MG63 (cell line): ENCODE results near the gene CCL26. TPM values are rescaled to one million over a fixed set of nuclear protein-coding genes. Genes with fewer than 3 reads are reported as not detected.
A peak's percentile ranks its signal among the peaks of the same experiment; 100 is the strongest.
"Not testable (repeated sequence)": the region's sequence is repeated elsewhere in the genome, so short reads cannot be mapped to it uniquely, and the experiment has no call there.

Experiments
- DNase-seq: peaks from one replicate; pipeline ENCODE4 v3.0.0-alpha.2; 2020
- H3K27me3 ChIP-seq: fragments of 250-450 bp; sonication (Bioruptor Pico); 2 replicates; pipeline ENCODE4 v1.5.1; 2020; ENCODE audit warnings: mild to moderate bottlenecking, moderate library complexity
- H3K36me3 ChIP-seq: fragments of 250-450 bp; sonication (Bioruptor Pico); 2 replicates; pipeline ENCODE4 v1.5.1; 2020; ENCODE audit warnings: mild to moderate bottlenecking, moderate library complexity
- H3K4me3 ChIP-seq: fragments of 250-450 bp; sonication (Bioruptor Pico); 2 replicates; pipeline ENCODE4 v1.5.1; 2020; ENCODE audit warnings: mild to moderate bottlenecking, moderate library complexity
- H3K9me3 ChIP-seq: fragments of 250-450 bp; sonication (Bioruptor Pico); 2 replicates; pipeline ENCODE4 v1.5.1; 2020; ENCODE audit warnings: mild to moderate bottlenecking, moderate library complexity
- total RNA-seq: library from RNA; depleted of rRNA; stranded (reverse); fragments of >200 nt; shearing (Covaris generic); gene quantifications from 2 replicates; pipeline ENCODE4 v1.2.3, GENCODE V29; 2014; ENCODE audit warnings: low replicate concordance

The CCL26 gene
- total RNA-seq, 1 experiment from 2014 or later, result 22.3 TPM

DNA sequence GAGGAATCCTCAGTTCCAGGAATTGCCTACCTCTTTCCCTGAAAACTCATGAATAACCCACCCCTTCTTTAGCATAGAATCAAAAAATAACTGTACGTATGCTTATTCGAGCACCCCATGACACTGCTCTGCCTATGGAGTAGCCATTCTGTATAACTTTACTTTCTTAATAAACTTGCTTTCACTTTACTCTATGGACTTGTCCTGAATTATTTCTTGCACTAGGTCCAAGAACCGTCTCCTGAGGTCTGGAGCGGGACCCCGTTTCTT lies 30.5 kb upstream of the CCL26 start:
- Histone ChIP-seq H3K4me3 (no peak overlapping the region), H3K36me3 (no peaks in the 10 kb centered on the region), H3K27me3 (no peaks in the 10 kb centered on the region), H3K9me3 (no peaks in the 10 kb centered on the region)
- no peak for DNase-seq

- DNase-seq, result no peak
- H3K36me3 ChIP-seq, result no peaks in the 10 kb centered on the region
- H3K4me3 ChIP-seq, result no peak overlapping the region
- H3K27me3 ChIP-seq, result no peaks in the 10 kb centered on the region
- no peaks in the 10 kb centered on the region for H3K9me3 ChIP-seq
Observed at GRCh38 chr7:75798770-75799169, 26.8 kb upstream of the CCL26 start.

DNA sequence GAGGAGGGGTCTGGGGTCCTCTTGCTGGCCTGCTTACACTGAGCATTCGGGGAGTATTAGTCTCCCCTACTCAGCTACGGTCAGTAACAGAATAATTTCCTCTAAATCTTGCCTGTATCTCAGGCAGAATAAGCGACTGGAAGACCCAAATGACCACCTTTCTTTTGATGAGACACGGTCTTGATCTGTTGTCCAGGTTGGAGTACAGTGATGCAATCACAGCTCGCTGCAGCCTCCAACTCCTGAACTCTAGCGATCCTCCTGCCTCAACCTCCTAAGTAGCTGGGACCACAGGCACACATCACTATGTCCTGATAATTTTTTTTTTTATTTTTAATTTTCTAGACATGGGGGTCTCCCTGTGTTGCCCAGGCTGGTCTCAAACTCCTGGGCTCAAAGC lies 24.4 kb upstream of the CCL26 start:
- no peak for DNase-seq
- H3K27me3 ChIP-seq, result no peaks in the 10 kb centered on the region

GRCh38 chr7:75795831-75796285 lies 23.8 kb upstream of the CCL26 start:
- Histone ChIP-seq H3K4me3 (no peak overlapping the region), H3K9me3 (no peaks in the 10 kb centered on the region), H3K36me3 (no peaks in the 10 kb centered on the region), H3K27me3 (no peaks in the 10 kb centered on the region)
- DNase-seq, result no peak

More for the DNA sequence above, 24.4 kb upstream of the CCL26 start:
- H3K4me3 ChIP-seq, result no peak overlapping the region
- H3K36me3 ChIP-seq, result no peaks in the 10 kb centered on the region
- H3K9me3 ChIP-seq, result no peaks in the 10 kb centered on the region

DNA sequence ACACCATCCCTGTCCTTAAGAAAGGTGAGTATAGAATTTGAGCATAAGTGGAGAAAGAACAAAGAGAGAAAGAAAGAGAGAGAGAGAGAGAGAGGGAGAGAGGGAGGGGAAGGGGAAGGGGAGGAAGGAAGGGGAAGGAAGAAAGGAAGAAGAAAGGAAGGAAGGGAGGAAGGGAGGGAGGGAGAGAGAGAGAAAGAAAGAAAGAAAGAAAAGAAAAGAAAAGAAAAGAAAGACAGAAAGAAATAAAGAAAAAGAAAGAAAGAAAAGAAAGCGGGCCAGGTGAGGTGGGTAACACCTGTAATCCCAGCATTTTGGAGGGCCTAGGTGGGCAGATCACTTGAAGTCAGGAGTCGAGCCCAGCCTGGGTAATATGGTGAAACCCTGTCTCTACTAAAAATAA lies 21.7 kb upstream of the CCL26 start:
- Histone ChIP-seq H3K36me3 (no peaks in the 10 kb centered on the region), H3K4me3 (no peak overlapping the region), H3K9me3 (no peaks in the 10 kb centered on the region), H3K27me3 (no peaks in the 10 kb centered on the region)
- no peak for DNase-seq

DNA sequence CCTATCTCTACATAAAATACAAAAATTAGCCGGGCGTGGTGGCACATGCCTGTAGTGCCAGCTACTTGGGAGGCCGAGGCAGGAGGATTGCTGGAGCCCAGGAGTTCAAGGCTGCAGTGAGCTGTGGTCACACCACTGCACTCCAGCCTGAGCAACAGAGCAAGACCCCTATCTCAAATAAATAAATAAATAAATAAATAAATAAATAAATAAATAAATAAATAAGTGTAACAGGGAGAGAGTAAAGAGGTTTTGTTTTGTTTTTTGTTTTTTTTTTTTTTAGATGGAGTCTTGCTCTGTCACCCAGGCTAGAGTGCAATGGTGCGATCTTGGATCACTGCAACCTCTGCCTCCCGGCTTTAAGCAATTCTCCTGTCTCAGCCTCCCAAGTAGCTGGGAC lies 20.6 kb upstream of the CCL26 start:
- DNase-seq, H3K9me3 ChIP-seq, H3K36me3 ChIP-seq: not testable (repeated sequence)

GRCh38 chr7:75789361-75789924 lies 17.4 kb upstream of the CCL26 start:
- DNase-seq, result no peak
- Histone ChIP-seq H3K4me3 (no peak overlapping the region), H3K27me3 (no peaks in the 10 kb centered on the region), H3K36me3 (no peaks in the 10 kb centered on the region), H3K9me3 (no peaks in the 10 kb centered on the region)

More for the DNA sequence above, 20.6 kb upstream of the CCL26 start:
- not testable (repeated sequence) for H3K27me3 ChIP-seq, H3K4me3 ChIP-seq

GRCh38 chr7:75788154-75788847 lies 16.3 kb upstream of the CCL26 start:
- H3K9me3 ChIP-seq, DNase-seq, H3K36me3 ChIP-seq, H3K4me3 ChIP-seq, H3K27me3 ChIP-seq: not testable (repeated sequence)

DNA sequence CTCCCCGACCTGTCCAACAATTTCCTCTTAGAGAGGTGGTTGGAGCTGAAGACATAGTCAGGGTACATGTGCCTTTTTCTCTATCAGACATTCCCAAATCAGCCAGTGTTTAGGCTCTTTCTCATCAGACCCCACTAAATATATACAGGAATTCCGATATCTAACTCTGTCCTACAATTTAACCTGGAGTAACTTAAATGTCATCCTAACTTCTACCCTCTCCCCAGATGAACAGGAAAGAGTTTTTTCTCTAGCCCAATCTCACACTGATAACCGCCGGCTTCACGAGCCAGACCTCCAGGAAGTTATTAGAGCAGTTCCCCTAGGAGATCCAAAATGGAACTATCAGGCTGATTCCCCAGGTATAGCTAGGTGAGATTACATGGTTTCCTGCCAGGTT lies 11.0 kb upstream of the CCL26 start:
- not testable (repeated sequence) for H3K36me3 ChIP-seq, H3K27me3 ChIP-seq, H3K4me3 ChIP-seq, H3K9me3 ChIP-seq, DNase-seq

DNA sequence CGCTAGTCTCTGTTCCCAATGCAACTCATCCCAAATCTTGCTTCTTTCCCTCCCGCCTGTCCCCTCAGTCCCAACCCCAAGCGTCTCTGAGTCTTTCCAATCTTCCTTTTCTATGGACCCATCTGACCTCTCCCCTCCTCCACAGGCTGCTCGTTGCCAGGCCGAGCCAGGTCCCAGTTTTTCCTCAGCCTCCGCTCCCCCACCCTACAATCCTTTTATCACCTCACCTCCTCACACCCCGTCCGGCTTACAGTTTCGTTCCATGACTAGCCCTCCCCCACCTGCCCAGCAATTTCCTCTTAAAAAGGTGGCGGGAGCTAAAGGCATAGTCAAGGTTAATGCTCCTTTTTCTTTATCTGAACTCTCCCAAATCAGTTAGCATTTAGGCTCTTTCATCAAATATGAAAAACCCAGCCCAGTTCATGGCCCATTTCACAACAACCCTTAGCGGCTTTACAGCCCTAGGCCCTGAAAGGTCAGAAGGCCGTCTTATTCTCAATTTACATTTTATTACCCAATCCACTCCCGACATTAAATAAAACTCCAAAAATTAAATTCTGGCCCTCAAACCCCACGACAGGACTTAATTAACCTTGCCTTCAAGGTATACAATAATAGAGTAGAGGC lies 8.7 kb upstream of the CCL26 start:
- not testable (repeated sequence) for H3K36me3 ChIP-seq, H3K9me3 ChIP-seq, H3K27me3 ChIP-seq

DNA sequence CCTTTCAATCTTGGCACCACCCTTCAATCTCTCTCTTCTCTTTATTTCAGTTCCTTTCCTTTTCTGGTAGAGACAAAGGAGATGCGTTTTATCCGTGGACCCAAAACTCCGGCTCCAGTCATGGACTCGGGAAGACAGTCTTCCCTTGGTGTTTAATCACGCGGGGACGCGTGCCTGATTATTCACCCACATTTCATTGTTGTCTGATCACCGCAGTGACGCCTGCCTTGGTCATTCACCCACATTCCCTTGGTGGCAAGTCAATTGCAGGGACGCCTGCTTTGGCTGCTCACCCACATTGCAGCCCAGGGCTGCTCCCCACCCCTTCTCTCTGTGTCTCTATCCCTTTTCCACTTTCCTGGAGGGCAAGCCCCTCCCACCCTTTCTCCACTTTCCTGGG lies 7.5 kb upstream of the CCL26 start:
- peak; percentile 49 for DNase-seq
- not testable (repeated sequence) for H3K27me3 ChIP-seq, H3K36me3 ChIP-seq, H3K4me3 ChIP-seq, H3K9me3 ChIP-seq

More for the DNA sequence above, 8.7 kb upstream of the CCL26 start:
- not testable (repeated sequence) for H3K4me3 ChIP-seq, DNase-seq

DNA sequence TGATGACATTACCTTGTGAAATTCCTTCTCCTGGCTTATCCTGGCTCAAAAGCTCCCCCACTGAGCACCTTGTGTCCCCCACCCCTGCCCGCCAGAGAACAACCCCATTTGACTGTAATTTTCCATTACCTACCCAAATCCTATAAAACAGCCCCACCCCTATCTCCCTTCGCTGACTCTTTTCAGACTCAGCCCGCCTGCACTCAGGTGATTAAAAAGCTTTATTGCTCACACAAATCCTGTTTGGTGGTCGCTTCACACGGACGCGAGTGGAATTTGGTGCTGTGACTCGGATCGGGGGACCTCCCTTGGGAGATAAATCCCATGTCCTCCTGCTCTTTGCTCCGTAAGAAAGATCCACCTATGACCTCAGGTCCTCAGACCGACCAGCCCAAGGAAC lies 7.0 kb upstream of the CCL26 start:
- not testable (repeated sequence) for DNase-seq, H3K9me3 ChIP-seq, H3K27me3 ChIP-seq

GRCh38 chr7:75776295-75776971 lies 4.4 kb upstream of the CCL26 start:
- no peaks in the 10 kb centered on the region for H3K27me3 ChIP-seq
- peak; percentile 53 for DNase-seq
- no peak overlapping the region for H3K4me3 ChIP-seq
- no peaks in the 10 kb centered on the region for H3K9me3 ChIP-seq
- H3K36me3 ChIP-seq, result no peaks in the 10 kb centered on the region

More for the DNA sequence above, 7.0 kb upstream of the CCL26 start:
- H3K4me3 ChIP-seq, H3K36me3 ChIP-seq: not testable (repeated sequence)

DNA sequence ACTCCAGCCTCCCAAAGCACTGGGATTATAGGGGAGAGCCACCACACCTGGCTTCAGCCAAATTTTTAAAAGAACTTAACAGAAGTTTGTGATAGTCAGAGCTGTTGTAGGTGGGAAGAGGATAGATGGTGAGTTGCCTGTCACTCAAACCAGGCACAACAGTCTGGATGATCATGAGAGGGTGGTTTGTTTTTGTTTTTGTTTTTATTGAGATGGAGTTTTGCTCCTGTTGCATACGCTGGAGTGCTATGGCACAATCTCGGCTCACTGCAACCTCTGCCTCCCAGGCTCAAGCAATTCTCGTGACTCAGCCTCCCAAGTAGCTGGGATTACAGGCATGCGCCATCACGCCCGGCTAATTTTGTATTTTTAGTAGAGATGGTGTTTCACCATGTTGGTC lies 1.9 kb upstream of the CCL26 start:
- not testable (repeated sequence) for H3K9me3 ChIP-seq, H3K27me3 ChIP-seq, H3K4me3 ChIP-seq, H3K36me3 ChIP-seq
- peak; percentile 6 for DNase-seq

DNA sequence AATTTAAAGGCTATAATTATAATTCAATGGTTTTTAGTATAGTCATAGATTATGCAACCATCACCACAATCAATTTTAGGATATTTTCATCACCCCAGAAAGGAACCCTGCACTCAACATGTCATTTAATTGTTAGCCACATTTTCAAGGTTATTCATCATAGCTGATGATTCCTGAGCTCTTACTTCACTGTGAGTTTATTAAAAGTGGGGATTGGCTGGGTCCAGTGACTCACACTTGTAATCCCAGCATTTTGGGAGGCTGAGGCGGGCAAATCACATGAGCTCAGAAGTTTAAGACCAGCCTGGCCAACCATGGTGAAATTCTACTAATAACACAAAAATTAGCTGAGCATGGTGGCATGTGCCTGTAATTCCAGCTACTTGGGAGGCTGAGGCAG lies 787 bp downstream of the CCL26 start:
- no peaks in the 10 kb centered on the region for H3K9me3 ChIP-seq
- no peaks in the 10 kb centered on the region for H3K27me3 ChIP-seq
- no peaks in the 10 kb centered on the region for H3K36me3 ChIP-seq
- peak; percentile 67 for DNase-seq
- no peak overlapping the region for H3K4me3 ChIP-seq

GRCh38 chr7:75762350-75762917 lies 9.6 kb downstream of the CCL26 start:
- Histone ChIP-seq H3K9me3 (no peaks in the 10 kb centered on the region), H3K27me3 (no peaks in the 10 kb centered on the region), H3K36me3 (no peaks in the 10 kb centered on the region), H3K4me3 (no peak overlapping the region)
- DNase-seq, result no peak

GRCh38 chr7:75761801-75762200 lies 10.2 kb downstream of the CCL26 start:
- not testable (repeated sequence) for H3K27me3 ChIP-seq, H3K9me3 ChIP-seq, H3K4me3 ChIP-seq, H3K36me3 ChIP-seq, DNase-seq
